Sigmoid colon (tissue), 4 donors: ENCODE results near the gene AHCYL2.

Experiments
- CTCF ChIP-seq, 4 experiments: fragments of 450-650 bp in 3 of 4; fragments of 200-600 bp in 1 of 4; IDR thresholded peaks; one replicate each; pipeline ENCODE4 v1.5.1; 2016 to 2019; ENCODE audit warnings: antibody characterized with exemption in 4 of 4, mild to moderate bottlenecking in 3 of 4, moderate library complexity in 2 of 4
- EP300 ChIP-seq, 4 donors: sonication (generic); formaldehyde crosslinking; IDR thresholded peaks; one replicate each; pipeline ENCODE4 v1.6.1; 2017; ENCODE audit warnings: antibody characterized with exemption in 4 of 4
- POLR2A ChIP-seq, 2 donors: fragments of 450-650 bp; IDR thresholded peaks; one replicate each; pipeline ENCODE4 v1.6.1; 2016; ENCODE audit warnings: antibody characterized with exemption in 2 of 2, mild to moderate bottlenecking in 2 of 2, moderate library complexity in 2 of 2
- POLR2AphosphoS5 ChIP-seq, 4 donors: sonication (generic); formaldehyde crosslinking; IDR thresholded peaks; one replicate each; pipeline ENCODE4 v1.6.1; 2017; ENCODE audit warnings: antibody characterized with exemption in 4 of 4

- TF ChIP-seq POLR2A (IDR thresholded peaks at IDR 0.05) (no peak), CTCF (IDR thresholded peaks at IDR 0.05) (no peak), POLR2AphosphoS5 (IDR thresholded peaks at IDR 0.05) (no peak), EP300 (IDR thresholded peaks at IDR 0.05) (no peak)
Measured at GRCh38 chr7:129422727-129423126, 197.9 kb downstream of the AHCYL2 start.
